Ramos (cell line): ENCODE data around the gene TRAPPC4.
"Not testable (repeated sequence)": the region's sequence is repeated elsewhere in the genome, so short reads cannot be mapped to it uniquely, and the experiment has no call there.

Experiments
- in situ Hi-C: fragments of 300-500 bp; cut with MboI; formaldehyde crosslinking; loops from one replicate; pipeline ENCODE4 v1.14.3; 2022; ENCODE audit warnings: low sequenced_read_pairs; ENCODE audit not compliant: unreplicated experiment

TRAPPC4 gene

DNA sequence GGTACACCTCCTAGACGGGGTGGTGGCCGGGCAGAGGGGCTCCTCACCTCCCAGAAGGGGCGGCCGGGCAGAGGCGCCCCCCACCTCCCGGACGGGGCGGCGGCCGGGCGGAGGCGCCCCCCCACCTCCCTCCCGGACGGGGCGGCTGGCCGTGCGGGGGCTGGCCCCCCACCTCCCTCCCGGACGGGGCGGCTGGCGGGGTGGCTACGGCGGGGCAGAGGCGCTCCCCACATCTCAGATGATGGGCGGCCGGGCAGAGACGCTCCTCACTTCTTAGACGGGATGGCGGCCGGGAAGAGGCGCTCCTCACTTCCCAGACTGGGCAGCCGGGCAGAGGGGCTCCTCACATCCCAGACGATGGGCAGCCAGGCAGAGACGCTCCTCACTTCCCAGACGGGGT is 40.6 kb downstream of the TRAPPC4 start:
- in situ Hi-C loops = not testable (repeated sequence)

DNA sequence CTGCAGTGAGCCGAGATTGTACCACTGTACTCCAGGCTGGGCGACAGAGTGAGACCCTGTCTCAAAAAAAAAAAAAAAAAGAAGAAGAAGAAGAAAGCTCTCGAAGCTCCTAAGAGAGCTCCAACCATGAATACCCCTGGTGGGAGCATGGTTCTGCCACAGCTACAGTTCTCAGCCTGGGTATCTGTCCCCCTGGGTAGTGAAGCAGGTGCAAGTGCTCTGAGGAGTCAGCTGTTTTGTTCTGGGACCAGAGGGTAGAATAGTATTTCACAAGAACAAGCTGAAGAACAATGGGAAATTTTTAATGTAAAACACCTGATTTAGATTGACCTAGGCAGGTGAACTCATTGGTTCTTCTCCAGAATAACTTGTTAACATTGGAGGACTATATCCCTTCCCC is 42.7 kb downstream of the TRAPPC4 start:
- in situ Hi-C loops = no loop called here

DNA sequence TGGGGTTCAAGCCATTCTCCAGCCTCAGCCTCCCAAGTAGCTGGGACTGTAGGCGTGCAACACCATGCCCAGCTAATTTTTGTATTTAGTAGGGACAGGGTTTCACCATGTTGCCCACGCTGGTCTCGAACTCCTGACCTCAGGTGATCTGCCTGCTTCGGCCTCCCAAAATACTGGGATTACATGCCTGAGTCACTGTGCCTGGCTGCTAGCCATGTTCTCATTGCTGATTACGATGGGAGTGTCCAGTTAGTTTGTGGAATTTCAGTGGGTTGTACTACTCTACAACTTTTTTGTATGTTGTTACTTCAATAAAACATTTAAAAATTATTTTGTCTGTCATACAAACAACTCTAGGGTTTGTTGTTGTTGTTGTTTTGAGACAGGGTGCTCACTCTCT is 44.2 kb downstream of the TRAPPC4 start:
- in situ Hi-C loops = no loop called here

DNA sequence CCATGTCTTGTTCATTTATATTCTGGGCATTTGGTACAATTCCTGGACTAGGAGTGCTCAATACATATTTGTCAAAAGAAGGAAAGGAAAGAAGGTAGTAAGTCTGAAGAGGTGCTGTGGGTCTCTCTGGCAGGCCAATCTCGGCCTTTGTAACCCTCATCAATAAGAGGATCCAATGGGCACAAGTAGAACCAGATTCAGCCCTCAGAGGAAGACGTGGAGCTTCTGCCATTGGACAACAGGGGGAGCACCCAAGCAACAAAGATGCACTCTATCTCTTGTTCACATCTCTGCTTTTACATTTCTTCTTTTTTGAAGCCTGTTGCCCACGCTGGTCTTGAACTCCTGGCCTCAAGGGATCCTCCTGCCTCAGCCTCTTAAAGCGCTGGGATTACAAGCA is 46.8 kb downstream of the TRAPPC4 start:
- in situ Hi-C loops = no loop called here

- in situ Hi-C loops = no loop called here
These were observed 49.0 kb downstream of the TRAPPC4 start, which contains the start of gene VPS11 for GRCh38 chr11:119067371-119068222. TSS of gene VPS11 (plus strand) at chr11:119067818. CDS start at chr11:119067824, 6 bp downstream.
